Measurements from ENCODE around the gene ADAD2.

Gene ADAD2

DNA sequence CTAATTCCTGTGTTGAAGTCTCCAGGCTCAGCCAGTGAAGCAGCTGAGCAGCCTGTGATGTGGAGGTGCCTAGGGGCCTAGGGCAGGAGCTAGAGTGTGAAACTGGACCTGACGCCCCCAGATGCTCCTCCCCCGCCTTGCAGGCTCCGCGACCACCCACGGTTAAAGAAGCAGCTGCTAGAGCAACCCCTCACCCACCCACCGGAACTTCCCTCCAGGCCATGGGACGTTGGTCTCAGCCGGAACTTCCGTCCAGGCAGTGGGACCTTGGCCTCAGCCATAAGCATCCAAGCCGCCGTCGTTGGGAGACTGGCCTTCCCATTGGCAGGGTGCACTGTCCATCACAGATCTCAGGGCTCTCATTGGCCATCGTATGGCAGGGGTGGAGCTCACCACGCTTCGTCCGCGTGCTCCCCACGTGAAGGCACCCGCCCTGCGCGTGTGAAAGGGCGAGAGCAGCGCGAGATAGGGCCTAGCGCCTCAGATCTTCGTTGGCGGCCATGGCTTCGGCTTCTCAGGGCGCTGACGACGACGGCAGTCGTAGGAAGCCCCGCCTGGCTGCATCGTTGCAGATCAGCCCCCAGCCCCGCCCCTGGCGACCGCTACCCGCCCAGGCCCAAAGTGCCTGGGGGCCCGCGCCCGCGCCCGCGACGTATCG is at the start of gene ADAD2:
Gene ADAD2 (plus strand): TSS at position 427 of the 658 bp plus-strand sequence. CDS start 74 bp downstream, at position 501.
- no peak for DNase-seq

DNA sequence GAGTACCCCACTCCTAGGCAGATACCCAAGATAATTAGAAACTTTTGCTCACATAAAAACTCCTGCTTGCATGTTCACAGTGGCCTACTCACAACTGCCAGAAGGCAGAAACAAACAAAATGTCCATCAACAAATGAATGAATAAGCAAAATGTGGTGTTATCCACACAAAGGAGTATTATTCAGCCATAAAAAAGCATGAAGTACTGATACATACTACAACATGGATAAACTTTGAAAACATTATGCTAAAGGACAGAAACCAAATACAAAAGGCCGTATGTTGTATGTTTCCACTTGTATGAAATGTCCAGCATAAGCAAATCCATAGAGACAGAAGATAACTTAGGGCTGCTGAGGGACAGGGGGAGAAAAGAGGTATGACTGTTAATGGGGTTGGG is 47.9 kb upstream of the ADAD2 start:
- no peak for DNase-seq

DNA sequence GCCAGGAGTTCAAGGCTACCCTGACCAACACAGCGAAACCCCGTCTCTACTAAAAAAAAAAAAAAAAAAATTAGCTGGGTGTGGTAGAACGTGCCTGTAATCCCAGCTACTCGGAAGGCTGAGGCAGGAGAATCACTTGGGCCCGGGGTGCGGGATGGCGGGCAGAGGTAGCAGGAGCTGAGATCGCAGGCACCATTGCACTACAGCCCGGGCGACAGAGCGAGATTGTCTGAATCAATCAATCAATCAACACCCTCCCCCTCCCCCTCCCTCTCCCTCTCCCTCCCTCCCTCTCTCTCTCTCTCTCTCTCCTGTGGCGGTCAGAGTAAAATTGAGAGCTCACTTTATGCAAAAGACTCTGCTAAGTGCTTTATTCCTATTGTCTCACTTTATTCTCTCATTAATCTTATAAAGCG is 47.2 kb upstream of the ADAD2 start:
- DNase-seq = no peak

DNA sequence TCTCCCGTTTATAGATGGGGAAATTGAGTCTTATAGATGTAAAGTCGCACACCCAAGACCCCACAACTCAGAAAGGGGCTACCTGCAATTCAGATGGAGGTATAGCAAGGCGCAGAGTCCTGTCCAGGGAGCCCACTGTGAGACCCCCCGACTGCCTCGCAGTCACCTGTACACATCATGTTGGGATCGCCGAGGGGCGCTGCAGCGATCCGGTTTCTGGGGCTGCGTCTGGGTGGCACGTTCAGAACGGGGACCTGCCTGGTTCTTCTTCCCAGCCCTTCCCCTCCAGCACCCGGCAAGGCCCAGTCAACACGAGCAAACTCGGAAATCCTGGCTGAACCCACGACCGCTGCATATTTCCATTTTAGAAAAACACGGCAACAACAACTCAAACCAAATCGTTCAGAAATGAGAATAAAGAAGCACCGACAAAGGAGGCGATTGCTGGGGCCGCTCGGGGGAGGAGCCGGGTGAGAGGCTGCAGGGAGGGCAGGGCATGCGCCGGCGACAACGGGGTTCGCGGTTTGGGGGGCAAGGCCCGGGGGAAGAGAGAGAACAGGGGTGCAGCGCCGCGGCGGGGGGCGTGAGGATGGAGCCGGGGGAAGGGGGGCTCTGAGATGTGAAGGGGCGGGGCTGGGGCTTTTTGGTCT is 46.6 kb upstream of the ADAD2 start:
- DNase-seq = peak; percentile 53

DNA sequence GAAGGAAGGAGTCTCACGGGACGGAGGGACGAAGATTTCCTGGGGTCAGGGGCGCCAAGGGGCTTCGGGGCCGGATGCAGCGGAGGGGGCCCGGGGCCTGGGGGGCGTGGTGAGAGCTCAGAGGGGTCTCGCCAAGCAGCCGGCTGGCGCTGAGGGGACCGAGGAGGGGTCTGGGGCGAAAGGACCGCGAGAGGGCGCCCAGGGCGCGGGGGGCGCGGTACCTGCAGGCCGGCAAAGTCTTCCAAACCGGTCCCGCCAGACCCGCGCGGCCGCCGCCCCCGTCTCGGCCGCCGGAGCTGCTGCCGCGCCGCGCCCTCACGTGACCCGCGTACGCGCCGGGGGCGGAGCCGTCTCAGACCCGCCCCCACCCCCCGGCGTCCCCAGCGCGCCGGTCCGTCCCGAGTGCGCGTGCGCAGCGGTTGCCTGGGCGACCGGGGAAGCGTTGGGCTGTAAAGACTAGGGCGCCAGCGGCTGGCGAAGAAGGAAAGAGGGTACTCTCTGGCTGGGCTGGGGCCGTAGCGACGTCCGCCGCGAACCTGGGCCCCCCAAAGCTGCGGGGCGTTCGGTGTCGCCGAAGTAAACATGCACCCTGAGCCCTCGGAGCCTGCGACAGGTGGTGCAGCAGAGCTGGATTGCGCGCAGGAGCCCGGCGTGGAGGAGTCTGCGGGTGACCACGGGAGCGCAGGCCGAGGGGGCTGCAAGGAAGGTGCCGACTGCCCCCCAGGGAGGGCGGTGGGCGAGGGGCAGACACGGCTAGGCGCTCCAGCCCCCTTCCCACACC is 45.9 kb upstream of the ADAD2 start, which contains the start of the genes DNAAF1 and HSDL1:
Gene DNAAF1 (plus strand): TSS at position 450 of the 781 bp plus-strand sequence. CDS start 133 bp downstream, at position 583.
Gene HSDL1 (minus strand): TSS at position 319 of the 781 bp plus-strand sequence. CDS start 13,856 bp downstream, outside the sequence.
- peak; percentile 98 for DNase-seq

DNA sequence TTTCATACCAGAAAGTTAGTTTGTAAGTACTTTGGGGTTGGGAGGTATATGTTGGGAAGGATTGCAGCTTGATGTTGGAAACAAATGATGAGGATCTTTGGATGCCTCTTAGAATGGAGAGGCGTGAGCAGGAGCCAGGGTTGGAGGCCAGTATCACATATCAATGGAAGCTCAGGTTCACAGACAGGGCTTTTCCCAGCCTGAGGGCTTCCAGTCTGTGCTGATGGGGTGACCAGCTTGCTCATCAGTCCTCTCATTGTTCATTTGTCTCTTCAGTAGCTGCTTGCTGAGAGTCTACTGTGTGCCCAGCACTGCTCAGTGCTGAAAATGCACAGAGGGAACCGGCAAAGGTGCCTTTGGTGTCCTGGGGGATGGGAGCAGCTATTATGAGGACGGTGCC is 40.0 kb upstream of the ADAD2 start:
- DNase-seq = no peak

DNA sequence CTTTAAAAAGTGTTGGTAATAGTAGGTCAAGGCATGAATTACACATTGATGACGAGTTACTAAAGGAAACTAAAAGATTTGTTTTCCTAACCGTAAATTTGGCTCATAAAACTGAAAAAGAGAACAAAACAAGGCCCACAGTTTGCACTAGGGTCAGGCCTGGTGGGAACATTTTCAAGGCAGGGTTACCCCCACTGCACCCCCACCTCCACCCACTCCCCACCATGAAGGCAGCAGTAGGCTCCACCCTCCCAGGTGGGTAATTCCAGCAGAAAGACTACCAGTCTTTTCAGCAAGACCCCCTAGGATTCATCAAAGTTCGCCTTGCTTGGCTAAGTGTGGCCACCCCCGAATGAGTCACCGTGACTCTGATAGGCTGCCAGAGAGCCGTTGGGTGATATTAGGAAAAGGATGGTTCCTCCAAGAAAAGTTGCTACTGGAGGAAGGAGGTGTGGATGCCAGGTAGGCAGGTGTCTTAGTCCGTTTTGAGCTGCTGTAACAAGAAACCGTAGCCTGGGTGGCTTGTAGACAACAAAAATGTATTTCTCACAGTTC is 37.2 kb upstream of the ADAD2 start:
- DNase-seq = no peak

DNA sequence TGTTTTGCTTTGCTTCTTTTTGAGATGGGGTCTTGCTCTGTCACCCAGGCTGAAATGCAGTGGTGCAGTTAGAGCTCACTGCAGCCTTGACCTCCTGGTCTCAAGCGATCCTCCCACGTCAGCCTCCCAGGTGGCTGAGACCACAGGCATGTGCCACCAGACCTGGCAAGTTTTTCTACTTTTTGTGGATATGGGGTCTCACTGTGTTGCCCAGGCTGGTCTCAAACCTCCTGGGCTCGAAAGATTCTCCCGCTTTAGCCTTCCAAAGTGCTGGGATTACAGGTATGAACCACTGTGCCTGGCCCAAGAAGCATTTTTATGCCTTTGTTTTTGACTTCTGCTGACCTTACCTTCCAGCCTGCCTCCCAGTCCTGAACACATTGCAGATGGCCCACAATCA is 35.7 kb upstream of the ADAD2 start:
- DNase-seq = no peak

DNA sequence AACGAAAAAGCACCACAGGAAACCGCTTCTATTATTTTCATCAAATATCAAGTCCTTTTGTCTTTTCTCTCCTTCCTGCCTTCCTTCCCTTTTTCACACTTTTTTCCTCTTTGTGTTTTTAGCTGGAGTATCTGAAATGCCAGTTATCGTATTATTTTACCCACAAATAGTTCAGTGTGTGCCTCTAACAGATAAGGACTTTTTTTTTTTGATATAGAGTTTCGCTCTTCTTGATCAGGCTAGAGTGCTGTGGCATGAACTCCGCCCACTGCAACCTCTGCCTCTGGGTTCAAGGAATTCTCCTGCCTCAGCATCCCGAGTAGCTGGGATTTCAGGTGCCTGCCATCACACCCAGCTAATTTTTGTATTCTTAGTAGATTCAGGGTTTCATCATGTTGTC is 35.2 kb upstream of the ADAD2 start:
- DNase-seq = no peak

DNA sequence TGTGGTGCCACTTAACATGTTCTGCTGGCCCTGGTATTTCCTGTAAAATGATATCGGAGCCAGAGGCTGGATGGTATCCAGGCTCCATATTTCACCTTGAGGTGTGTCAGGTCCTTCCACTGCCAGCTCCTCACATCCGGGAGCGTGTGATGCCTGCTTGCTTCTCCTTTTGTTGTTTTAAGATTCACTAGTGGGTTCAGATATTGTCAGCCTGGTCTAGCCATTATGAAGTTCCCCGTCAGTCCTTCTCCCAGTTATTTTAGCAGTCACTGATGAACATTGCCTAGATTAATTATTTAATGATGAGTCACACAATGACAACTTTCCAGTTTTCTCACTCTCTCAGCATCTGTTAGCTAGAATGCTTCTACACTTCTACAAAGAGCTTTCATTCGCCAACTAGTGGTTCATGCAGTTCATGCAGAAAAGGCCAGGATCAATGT is 34.6 kb upstream of the ADAD2 start:
- no peak for DNase-seq

DNA sequence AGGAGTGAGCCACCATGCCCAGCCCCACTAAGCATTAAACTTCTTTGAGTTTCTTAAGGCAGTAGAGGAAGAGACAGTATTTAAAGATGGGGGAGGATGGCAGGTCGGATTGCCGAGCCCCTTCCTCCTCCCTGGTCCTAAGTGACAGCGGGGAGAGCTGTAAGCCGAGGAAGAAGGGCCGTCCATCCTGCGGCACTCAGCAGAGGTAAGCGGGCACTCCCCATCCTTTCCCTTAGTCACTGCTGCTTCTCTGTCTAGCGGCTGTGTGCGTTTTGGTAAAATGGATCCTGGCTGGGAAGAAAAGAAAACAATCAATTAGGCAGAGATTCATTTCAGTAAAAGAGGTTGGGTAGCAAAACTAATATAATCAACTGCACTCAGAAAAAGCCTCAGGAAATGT is 31.9 kb upstream of the ADAD2 start:
- no peak for DNase-seq

DNA sequence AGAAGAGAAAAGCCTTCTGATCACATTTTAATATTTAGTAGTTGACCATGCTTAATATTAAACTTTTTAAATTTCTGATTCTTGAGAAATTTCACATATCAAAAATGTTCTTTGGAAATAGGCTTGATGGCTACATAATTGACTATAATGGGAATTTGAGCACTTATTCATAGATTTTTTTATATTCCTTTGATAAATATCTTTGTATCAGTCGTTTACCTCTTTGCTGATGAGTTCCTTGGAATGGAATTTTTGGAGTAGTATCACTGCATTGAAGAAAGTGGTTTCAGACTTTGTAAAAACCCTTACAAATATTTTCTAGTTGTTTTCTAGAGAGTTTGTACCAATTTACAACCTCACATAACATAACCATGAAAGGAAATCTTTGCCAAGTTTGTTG is 31.2 kb upstream of the ADAD2 start:
- no peak for DNase-seq

DNA sequence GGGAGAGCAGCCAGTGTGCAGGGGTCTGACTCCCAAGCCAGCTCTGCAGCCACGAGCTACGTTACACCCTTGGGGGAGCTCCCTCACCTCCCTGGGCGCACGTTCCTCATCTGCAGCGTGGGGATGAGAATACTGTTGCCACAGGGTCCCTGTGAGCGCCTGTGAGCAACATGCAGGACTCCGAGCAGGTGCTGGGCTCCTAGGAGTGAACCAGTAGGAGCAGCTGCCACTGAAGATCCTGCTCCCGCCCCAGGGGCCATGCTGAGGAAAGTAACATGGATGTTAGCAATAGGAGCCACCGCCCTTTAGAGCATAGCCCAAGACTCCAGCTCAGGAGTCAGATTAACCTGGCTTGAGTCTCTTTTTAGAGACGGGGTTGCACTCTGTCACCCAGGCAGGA is 29.9 kb upstream of the ADAD2 start:
- DNase-seq = no peak

DNA sequence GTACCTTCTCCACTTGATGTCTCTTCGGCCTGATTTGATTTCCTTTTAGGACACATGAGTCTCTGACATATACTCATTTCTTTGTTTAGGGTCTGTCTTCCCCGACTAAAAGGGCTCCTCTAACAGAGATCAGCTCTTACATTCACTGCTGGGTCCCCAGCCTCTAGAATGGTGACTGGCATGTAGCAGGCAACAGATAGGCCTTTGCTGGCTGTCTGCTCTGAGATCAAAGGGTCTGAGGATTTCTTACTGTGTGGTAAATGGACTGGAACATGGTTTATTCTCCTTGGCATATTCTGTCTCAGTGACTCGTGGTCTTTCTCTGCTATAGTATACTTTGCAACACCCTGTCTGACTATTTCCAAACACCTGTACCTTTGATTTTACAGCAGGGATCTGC is 29.2 kb upstream of the ADAD2 start:
- no peak for DNase-seq

DNA sequence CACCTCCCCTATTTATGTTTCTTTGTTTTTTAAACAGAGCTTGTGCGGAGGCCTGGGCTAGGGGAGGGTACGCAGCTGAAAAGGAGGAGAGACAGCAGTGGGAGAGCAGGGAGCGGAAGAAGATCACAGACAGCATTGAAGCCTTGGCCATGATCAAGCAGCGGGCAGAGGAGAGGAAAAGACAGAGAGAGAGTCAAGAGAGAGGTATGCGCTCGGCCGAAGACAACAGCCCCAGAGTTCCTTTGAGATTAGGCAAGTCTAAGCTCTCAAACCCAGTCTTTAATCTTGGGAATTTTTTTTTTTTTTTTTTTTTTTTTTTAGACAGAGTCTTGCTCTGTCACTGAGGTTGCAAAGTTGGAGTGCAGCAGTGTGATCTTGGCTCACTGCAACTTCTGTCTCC is 25.2 kb upstream of the ADAD2 start:
- DNase-seq = no peak

DNA sequence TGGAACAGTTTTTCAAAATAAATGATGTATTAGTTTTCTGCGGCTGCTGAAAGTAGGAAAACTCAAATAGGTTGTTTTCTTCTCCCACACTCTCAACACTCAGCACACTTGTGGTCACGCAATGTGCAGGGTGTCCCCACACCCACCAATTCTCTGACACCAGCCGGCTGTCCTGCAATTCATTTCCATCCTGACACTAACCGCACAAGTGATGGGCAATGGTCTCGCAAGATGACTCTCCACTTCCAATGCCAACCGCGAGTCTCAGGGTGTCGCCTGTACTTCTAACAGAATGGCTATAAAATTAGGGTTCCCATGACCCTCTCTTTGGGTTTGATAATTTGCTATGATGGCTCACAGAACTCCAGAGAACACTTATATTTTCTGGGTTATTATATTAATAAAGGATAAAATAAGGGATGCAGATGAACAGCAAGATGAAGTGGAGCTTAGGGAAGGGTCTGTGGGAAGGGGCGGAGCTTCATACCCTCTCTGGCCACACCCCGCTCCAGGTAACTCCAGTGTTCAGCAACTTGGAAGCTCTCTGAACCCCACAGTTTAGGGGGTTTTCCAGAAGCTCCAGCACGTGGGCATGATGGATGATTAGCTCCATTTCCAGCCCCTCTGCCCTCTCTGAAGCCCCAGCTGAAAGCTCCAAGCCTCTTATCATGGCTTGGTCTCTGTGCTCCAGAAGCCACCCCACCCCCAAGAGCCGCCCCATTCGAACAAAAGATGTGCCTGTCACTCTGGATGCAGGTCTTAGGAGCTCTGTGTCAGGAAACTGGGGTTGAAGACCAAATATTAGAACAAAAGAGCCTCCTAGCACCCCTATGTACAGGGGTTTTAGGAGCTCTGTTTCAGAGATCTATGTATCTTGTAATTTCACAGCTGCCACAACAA is 23.9 kb upstream of the ADAD2 start:
- no peak for DNase-seq

DNA sequence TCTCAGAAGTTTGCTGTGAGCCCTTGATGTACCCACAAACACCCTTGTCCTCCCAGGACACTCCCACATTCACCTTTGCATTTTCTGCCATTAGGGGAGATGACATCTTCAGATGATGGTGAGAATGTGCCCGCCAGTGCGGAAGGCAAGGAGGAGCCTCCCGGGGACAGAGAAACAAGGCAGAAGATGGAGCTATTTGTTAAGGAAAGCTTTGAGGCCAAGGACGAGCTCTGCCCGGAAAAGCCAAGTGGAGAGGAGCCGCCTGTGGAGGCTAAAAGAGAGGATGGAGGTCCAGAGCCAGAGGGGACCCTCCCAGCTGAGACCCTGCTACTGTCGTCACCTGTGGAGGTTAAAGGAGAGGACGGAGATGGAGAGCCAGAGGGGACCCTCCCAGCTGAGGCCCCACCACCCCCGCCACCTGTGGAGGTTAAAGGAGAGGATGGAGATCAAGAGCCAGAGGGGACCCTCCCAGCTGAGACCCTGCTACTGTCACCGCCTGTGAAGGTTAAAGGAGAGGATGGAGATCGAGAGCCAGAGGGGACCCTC is 21.1 kb upstream of the ADAD2 start:
- DNase-seq = no peak

DNA sequence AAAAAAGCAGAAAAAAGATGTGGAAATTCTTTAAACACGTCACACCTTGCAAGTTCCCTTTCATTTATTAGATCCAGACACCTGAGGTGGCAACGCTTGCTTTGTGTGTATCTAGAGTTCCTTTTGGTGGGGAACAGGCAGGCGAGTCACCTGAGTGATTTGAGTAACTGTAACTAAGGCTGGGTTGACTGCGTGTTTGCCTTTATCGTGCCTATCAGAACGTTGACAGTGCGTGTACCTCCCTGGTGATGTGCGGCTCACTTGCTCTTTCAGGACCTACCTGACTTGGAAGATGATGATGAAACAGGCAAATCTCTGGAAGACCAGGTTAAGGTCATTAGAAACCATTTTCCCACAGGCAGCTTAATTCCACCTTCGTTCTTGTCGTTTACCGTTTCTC is 16.6 kb upstream of the ADAD2 start:
- no peak for DNase-seq

DNA sequence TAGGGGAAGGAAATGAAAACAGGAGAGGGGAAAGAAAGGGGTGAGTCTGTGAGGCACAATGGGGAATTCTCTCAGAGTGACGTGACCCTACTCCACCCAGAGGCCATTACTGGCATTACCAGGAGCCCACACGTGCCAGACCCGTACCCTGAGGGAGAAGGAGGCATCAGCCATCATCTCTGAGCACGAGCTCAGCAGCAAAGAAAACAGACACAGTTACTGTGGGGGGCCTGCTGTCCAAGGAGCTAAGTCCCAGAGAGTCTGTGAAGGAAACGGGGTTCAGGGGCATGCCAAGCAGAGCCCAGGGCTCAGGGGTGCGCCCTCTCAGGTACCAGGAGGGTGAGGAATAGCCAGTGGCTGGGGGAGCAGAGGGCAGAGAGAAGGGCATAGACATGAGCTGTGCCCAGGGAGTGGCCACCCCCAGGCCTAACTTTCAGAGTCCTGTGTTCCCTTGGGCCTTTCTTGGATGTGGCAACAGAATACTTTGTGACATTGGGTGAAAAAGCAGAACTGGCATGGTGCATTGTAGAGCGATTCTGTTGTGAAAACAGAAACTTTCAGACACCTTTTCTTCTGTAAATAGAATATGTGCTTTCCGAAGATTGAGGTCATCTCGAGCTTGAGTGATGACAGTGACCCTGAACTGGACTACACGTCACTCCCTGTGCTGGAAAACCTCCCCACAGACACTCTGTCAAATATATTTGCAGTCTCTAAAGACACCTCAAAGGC is 15.4 kb upstream of the ADAD2 start:
- DNase-seq = peak; percentile 60

DNA sequence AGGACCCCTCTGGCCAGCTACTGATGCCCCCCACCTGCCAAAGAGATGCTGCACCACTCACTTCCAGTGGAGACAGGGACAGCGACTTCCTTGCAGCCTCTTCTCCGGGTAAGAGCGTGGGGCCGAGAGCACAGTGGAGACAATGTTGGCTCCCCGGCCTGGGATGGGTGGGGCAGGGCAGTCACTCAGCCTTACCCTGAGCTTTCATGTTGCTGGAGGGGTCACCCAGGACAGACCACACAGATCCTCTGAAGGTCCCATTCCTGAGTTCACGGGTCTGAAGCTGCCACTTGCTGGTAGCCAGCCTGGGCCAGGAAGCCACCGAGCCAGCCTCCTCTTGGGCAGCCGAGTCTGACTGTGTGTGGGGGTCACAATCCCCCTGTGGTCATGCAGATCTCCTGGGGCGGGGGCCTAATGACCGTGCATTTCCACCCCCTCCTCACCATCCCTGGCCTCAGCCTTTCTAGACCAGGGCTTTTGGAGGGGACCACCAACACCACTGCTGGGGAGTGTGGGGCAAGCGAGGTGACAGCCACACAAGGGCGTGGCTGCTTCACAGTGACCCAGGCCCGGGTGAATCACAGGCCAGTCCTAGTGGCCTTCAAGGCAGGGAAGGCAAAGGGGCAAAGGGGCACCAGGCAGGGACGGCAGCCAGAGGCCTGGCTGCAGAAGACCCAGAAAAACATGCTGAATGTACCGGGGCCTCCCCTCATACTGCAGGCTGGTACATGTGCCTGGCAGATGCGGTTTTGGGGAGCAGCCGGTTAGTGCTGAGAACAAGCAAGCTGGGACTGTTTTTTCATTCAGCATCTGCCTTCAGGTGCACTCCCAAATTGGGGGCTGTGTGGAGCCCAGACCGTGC is 14.5 kb upstream of the ADAD2 start:
- DNase-seq = no peak
